Activated T-cell treated with anti-CD3 and anti-CD28 coated beads for 1 hour (primary cell): ENCODE results near the gene TSKS.

Experiments
- DNase-seq: peaks from one replicate; pipeline ENCODE4 v3.0.0-alpha.2; 2020; ENCODE audit warnings: low read depth

Gene TSKS

GRCh38 chr19:49713236-49713845 is 49.8 kb downstream of the TSKS start:
- no peak for DNase-seq

GRCh38 chr19:49712397-49712859 is 50.7 kb downstream of the TSKS start:
- no peak for DNase-seq

DNA sequence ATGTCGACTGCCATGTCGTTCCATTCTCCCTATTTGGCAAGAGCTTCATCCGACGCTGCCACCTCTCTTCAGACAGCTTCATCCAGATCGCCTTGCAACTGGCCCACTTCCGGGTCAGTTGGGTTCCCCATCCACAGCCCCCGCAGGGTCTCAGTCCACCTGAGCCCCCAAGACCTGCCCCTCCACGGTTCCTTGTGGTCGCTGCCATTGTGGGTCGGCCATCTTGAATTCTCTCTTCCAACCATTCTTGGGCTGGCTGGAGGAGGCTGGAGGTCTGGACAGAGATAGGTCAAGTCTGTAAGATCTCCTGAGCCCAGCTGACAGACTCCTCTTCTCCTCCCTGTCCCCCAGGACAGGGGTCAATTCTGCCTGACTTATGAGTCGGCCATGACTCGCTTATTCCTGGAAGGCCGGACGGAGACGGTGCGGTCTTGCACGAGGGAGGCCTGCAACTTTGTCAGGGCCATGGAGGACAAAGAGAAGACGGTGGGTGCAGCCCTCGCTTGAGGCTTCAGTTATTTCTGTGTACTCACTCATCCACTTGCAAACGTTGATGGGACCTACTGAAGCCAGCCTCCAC is 52.6 kb downstream of the TSKS start:
- DNase-seq, result no peak

DNA sequence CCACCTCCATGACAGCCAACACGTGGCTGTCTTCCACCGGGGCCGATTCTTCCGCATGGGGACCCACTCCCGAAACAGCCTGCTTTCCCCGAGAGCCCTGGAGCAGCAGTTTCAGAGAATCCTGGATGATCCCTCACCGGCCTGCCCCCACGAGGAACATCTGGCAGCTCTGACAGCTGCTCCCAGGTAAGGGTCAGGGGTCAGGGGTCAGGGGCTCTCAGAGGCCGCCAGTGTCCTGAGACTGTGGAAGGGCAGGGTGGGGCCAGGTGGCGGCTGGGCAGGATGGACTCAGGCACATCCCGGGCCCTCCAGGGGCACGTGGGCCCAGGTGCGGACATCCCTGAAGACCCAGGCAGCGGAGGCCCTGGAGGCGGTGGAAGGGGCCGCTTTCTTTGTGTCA is 57.2 kb downstream of the TSKS start:
- DNase-seq, result no peak

GRCh38 chr19:49704888-49705642 is 58.0 kb downstream of the TSKS start:
- no peak for DNase-seq

GRCh38 chr19:49701271-49701786 is 61.8 kb downstream of the TSKS start:
- no peak for DNase-seq

- DNase-seq, result no peak
These were observed 62.5 kb downstream of the TSKS start for GRCh38 chr19:49700563-49700962.

GRCh38 chr19:49699364-49699763 is 63.7 kb downstream of the TSKS start:
- no peak for DNase-seq

DNA sequence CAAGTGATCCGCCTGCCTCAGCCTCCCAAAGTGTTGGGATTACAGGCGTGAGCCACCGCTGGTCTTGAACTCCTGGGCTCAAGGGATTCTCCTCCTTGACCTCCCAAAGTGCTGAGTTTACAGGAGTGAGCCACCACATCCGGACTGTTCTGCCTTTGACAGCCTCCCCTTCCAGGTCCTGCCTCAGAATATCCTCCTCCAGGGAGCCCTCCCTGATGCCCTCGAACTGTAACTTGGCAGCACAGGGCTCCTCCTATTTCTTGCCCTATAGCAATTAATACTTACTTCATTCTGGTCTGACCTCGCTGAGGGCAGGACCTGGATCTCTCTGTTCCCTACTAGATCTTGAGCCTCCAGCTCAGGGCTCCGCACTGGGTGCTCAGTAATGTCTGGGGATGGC is 66.2 kb downstream of the TSKS start:
- DNase-seq, result no peak

DNA sequence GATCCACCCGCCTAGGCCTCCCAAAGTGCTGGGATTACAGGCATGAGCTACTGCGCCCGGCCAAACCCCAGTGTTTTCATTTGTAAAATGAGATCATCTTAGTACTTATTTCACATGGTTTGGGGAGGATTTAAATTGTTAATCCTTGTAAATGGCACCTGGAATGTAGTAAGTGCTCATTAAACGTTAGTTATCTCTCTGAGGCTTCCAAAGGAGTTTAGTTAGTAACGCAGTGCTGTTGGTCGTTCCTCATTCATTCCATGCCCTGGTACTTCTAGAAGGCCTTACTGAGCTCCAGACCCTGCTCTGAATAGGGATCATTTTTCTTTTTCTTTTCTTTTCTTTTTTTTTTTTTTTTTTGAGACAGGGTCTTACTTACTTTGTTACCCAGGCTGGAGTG is 67.0 kb downstream of the TSKS start:
- DNase-seq, result no peak

- no peak for DNase-seq
These were observed 71.0 kb downstream of the TSKS start for GRCh38 chr19:49692147-49692506.

GRCh38 chr19:49691243-49692146 is 71.6 kb downstream of the TSKS start:
- no peak for DNase-seq

- DNase-seq, result peak; percentile 49
These were observed 72.4 kb downstream of the TSKS start, which contains the start of gene CPT1C for GRCh38 chr19:49690656-49691242. CPT1C (plus strand) TSS chr19:49691116; CDS start chr19:49692253, 1,137 bp downstream.

DNA sequence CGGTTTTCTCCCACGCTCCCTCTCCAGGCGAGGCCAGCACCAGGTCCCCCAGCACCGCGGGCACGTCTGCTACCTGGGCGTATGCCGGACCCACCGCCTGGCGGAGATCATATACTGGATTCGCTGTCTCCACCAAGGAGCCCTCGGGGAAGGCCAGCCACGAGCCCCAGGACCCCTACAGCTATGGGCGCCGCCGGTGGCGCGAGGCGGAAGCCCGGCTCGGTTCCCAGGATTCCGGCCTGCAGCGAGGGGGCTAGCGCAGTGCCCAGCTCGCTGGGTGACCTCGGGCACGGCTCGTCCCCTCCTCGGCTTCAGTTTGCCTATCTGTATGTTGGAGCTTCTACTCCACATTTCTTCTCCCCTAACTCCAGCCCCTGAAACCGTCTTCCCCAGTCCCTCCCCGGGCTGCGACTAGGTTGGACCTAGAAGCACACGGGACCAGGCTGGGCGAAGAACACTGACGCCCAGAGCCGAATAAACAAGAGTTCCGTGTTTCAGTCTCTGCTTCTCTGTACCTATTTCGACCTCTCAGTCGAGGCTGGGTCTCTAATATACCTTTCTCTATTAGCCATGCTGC is 72.9 kb downstream of the TSKS start:
- no peak for DNase-seq
